GM18870 (cell line): ENCODE data around the gene BMP6.

Experiments used
- ATAC-seq: cut with Tn5 transposase; IDR thresholded peaks from one replicate; pipeline ENCODE4 v1.9.1; 2021; ENCODE audit warnings: moderate library complexity; ENCODE audit not compliant: unreplicated experiment

The BMP6 gene

DNA sequence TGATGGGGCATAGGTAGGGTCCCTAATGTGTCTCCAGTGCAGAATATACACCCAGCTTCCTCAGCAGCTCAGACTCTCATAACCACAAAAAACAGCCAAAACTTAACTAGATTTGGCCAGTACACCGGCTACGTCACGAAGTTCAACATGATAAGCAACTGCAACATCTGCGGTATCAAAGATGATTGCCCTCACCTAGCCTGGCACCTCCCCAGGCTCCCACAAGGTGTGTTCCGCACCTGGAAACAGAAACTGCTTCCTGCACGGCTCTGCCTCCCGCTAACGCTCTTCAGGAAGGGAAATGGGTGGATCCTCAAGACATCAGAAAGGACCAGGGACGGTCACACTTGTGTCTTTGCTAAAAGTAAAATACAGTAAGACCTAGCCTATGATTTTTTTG lies 175.2 kb downstream of the BMP6 start:
- no peak for ATAC-seq

DNA sequence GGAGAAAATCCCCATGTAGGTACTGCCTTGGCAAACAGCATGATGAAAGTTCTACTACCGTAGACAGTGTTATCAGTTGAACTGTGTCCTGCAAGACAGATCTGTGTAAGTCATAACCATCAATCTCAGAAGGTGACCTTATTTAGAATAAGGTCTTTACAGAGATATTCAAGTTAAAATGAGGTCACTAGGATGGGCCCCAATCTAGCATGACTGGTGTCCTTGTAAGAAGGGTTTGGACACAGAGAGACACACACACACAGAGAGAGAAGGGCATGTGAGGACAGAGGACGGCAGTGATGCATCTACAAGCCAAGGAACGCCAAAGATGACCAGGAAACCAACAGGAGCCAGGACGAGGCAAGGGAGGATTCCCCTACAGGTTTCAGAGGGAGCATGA lies 175.9 kb downstream of the BMP6 start:
- no peak for ATAC-seq

GRCh38 chr6:7902221-7902620 lies 176.3 kb downstream of the BMP6 start:
- no peak for ATAC-seq

DNA sequence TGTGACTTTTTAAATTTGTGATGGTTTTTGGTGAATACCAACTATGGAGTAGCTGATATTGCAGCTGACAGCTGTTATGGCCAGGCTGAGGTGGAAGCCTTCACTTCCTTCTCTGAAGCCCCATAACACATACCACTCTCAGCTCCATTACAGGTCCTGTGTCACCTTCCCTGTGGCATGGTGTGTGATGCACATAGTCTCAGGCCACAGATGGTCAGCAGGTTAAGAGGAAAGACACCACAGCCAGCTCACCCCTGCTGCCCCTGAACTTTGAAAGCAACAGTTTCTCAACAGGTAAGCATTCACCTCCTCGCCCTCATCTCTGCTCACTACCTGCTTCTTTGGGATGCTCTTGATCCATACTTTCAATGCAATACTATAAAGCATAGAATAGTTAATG lies 177.0 kb downstream of the BMP6 start:
- no peak for ATAC-seq

DNA sequence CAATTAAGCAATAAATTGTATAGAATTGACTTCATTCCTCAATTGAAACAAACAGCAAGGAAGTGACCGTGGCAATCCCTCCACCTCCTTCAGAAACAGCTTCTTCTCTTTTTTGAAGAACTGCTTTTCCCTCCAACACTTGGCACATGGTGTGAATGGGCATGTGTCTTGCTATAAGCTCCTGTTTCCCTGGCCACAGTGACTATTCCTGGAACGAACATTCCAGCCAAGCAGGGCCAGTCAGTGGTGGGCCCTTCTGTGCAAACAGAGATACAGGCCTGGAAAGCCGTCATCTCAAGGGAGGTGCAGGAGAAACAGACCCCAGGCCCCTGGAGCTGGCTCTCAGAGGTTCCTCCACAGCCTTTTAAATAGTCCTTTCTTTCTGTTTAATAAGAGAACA lies 177.8 kb downstream of the BMP6 start:
- ATAC-seq: no peak

DNA sequence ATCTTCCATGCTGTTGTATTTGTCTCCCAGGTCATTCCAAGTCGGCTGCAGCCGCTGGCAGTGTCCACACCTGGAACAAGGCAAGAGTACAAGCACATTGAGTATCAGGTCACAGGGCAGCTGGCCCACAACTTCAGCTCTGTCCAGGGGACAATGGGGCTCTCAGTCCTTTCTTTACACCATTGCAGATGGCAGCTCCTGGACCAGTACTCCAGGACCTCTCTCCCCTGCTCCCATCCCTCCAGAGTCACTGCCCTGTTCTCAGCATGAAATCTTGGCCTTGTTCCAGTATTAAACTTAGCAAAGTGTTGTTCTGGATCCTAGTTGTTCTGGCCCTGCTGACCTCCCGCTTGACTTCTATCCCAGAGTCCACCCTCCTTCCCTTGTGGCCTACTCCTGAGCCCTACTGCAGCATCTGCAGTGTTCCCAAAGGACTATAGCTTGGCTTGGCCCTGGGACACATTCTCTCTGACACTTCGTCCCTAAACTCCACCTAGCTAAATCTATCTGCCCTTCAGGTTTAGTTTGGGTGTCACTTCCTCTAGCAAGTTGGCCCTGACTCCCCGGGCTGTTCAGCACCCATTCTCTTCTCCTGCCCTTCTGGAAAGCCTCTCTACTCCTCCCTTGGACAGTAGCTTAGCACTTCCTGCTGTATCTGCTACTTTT lies 178.9 kb downstream of the BMP6 start:
- ATAC-seq: no peak

- ATAC-seq: no peak
Measured at GRCh38 chr6:7905416-7905815, 179.5 kb downstream of the BMP6 start.

- no peak for ATAC-seq
Measured at GRCh38 chr6:7906741-7907140, 180.8 kb downstream of the BMP6 start.

DNA sequence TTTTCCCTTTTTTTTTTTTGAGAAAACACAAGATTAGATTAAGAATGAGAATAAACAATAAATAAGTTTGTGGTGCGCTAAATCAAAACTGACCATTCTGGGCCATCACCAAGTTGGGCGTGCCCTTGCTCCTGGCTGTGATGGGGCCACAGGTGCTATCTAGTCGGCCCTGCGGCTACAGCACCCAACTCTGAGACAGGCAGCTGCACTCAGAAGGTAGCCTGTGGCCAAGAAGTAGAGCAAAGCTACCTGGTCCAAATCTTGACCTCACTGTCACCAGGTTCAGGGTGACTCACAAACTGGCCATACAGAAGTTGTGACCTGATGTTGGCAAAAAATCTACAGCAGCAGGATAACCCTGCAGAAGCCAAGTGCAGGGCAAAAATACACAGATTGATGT lies 181.3 kb downstream of the BMP6 start:
- ATAC-seq: no peak

GRCh38 chr6:7909323-7910276 lies 183.7 kb downstream of the BMP6 start:
- ATAC-seq: no peak

GRCh38 chr6:7910298-7910653 lies 184.4 kb downstream of the BMP6 start:
- ATAC-seq: no peak

GRCh38 chr6:7910654-7911344 lies 184.9 kb downstream of the BMP6 start, which contains the start of gene TXNDC5:
Gene TXNDC5 (minus strand): TSS chr6:7910788. CDS start chr6:7910776, 12 bp downstream.
- no peak for ATAC-seq

GRCh38 chr6:7911345-7911725 lies 185.4 kb downstream of the BMP6 start:
- ATAC-seq: no peak

GRCh38 chr6:7912024-7912423 lies 186.1 kb downstream of the BMP6 start:
- no peak for ATAC-seq

GRCh38 chr6:7912736-7913517 lies 187.0 kb downstream of the BMP6 start:
- no peak for ATAC-seq

- no peak for ATAC-seq
Measured at GRCh38 chr6:7914311-7914710, 188.4 kb downstream of the BMP6 start.

GRCh38 chr6:7914991-7915789 lies 189.3 kb downstream of the BMP6 start:
- ATAC-seq: no peak

- ATAC-seq: peak; percentile 86
Measured at GRCh38 chr6:7916959-7917358, 191.1 kb downstream of the BMP6 start.

DNA sequence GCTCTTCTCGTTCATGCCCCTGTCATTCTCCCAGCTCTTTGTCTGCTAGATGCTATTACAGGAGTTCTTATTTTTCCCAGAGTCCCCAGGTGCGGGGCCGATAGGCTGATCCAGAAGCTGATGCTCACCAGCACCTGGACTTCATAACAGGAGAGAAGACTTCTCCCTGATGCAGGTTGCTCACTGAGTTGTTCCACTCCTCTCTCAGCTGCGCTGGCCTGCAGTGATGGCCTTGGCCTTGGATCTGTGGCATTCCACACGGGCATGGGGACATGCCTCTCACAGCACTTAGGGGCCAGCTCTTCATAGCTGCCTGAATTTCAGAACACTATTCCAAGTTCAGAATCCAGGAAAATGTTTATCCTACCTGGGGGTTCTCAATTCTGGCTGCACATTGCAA lies 191.8 kb downstream of the BMP6 start:
- no peak for ATAC-seq

GRCh38 chr6:7918403-7918802 lies 192.5 kb downstream of the BMP6 start:
- ATAC-seq: no peak
